ENCODE data around the gene COL28A1. TPM values are rescaled to one million over a fixed set of nuclear protein-coding genes. Genes with fewer than 3 reads are reported as not detected.

Gene COL28A1
- total and polyA plus RNA-seq, 3 donors from 2014 or later = 4.0 to 9.2 (median 8.7) TPM

DNA sequence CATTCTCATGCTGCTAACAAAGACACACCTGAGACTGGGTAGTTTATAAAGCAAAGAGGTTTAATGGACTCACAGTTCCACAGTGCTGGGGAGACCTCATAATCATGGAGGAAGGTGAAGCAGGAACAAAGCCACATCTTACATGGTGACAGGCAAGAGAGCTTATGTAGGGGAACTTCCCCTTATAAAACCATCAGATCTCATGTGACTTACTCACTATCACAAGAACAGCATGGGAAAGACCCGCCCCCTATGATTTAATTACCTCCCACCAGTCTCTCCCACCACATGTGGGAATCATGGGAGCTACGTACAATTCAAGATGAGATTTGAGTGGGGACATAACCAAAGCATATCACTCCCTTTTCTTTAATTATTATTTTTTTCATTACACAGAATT lies 16.6 kb downstream of the COL28A1 start:
- H3K4me3 ChIP-seq = no peak overlapping the region
- H3K9me3 ChIP-seq = no peaks in the 10 kb centered on the region
- H3K27me3 ChIP-seq = no peaks in the 10 kb centered on the region
- H3K36me3 ChIP-seq (ENCODE audit: low read depth, missing control alignments) = no peaks in the 10 kb centered on the region
- H3K4me1 ChIP-seq = no peaks in the 10 kb centered on the region
- WGBS, 2 donors = 61 to 98% methylated on average over 2 of the region's 2 CpGs
- no peak overlapping the region for H3K27ac ChIP-seq
- no peak for TF ChIP-seq POLR2A (IDR thresholded peaks at IDR 0.05)
- TF ChIP-seq, protein P1, sequence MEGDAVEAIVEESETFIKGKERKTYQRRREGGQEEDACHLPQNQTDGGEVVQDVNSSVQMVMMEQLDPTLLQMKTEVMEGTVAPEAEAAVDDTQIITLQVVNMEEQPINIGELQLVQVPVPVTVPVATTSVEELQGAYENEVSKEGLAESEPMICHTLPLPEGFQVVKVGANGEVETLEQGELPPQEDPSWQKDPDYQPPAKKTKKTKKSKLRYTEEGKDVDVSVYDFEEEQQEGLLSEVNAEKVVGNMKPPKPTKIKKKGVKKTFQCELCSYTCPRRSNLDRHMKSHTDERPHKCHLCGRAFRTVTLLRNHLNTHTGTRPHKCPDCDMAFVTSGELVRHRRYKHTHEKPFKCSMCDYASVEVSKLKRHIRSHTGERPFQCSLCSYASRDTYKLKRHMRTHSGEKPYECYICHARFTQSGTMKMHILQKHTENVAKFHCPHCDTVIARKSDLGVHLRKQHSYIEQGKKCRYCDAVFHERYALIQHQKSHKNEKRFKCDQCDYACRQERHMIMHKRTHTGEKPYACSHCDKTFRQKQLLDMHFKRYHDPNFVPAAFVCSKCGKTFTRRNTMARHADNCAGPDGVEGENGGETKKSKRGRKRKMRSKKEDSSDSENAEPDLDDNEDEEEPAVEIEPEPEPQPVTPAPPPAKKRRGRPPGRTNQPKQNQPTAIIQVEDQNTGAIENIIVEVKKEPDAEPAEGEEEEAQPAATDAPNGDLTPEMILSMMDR (IDR thresholded peaks at IDR 0.05) = no peak
- intact Hi-C loops (cut with DNase I; ENCODE audit: low total_unique reads) = no loop called here
- no peak for DNase-seq

DNA sequence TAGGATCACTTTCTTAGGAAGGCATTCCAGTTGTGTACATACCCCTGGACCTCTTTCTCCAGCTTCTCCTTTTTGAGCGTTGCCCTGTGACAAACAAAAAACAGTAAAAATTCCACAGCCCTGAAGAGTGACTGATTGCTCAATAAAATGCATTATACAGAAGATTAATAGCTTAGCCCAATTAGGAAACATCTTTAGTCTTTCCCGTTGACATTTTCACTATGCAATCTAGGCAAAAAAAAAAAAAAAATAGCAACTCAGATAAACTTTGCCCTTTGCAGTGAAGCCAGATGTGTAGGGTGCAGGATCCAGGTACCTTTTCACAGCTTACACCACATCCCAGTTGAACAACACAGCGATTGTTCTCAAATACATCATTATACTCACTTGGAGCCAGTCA lies 17.9 kb downstream of the COL28A1 start:
- no peaks in the 10 kb centered on the region for H3K36me3 ChIP-seq (ENCODE audit: low read depth, missing control alignments)
- no peaks in the 10 kb centered on the region for H3K27me3 ChIP-seq
- intact Hi-C loops (cut with DNase I; ENCODE audit: low total_unique reads) = no loop called here
- no peaks in the 10 kb centered on the region for H3K4me1 ChIP-seq
- H3K9me3 ChIP-seq = no peaks in the 10 kb centered on the region
- H3K27ac ChIP-seq = no peak overlapping the region
- no peak for TF ChIP-seq POLR2A (IDR thresholded peaks at IDR 0.05)
- TF ChIP-seq, protein P1 (IDR thresholded peaks at IDR 0.05) = no peak
- DNase-seq = no peak
- WGBS, 2 donors = 43 to 52% methylated on average over 3 of the region's 3 CpGs
- H3K4me3 ChIP-seq = no peak overlapping the region

GRCh38 chr7:7516662-7517061 lies 19.0 kb downstream of the COL28A1 start:
- no peak overlapping the region for H3K27ac ChIP-seq
- no peak overlapping the region for H3K4me3 ChIP-seq
- no peaks in the 10 kb centered on the region for H3K9me3 ChIP-seq
- DNase-seq = no peak
- 88 to 91% methylated on average over 1 of the region's 1 CpG for WGBS, 2 donors
- H3K36me3 ChIP-seq (ENCODE audit: low read depth, missing control alignments) = no peaks in the 10 kb centered on the region
- no peaks in the 10 kb centered on the region for H3K27me3 ChIP-seq
- H3K4me1 ChIP-seq = no peaks in the 10 kb centered on the region
- no peak for TF ChIP-seq POLR2A (IDR thresholded peaks at IDR 0.05)
- TF ChIP-seq, protein P1 (IDR thresholded peaks at IDR 0.05) = no peak
- intact Hi-C loops (cut with DNase I; ENCODE audit: low total_unique reads) = no loop called here

GRCh38 chr7:7516156-7516555 lies 19.5 kb downstream of the COL28A1 start:
- no peak overlapping the region for H3K27ac ChIP-seq

More at GRCh38 chr7:7516156-7516555, 19.5 kb downstream of the COL28A1 start:
- DNase-seq = no peak
- H3K4me3 ChIP-seq = no peak overlapping the region
- WGBS, 2 donors = 47 to 75% methylated on average over 2 of the region's 2 CpGs
- TF ChIP-seq, protein P1 (IDR thresholded peaks at IDR 0.05) = no peak
- no peak for TF ChIP-seq POLR2A (IDR thresholded peaks at IDR 0.05)
- H3K36me3 ChIP-seq (ENCODE audit: low read depth, missing control alignments) = no peaks in the 10 kb centered on the region
- H3K4me1 ChIP-seq = no peaks in the 10 kb centered on the region
- H3K27me3 ChIP-seq = no peaks in the 10 kb centered on the region
- H3K9me3 ChIP-seq = no peaks in the 10 kb centered on the region
- intact Hi-C loops (cut with DNase I; ENCODE audit: low total_unique reads) = no loop called here
